ENCODE measurements around the gene RAB11FIP4.

Gene RAB11FIP4

GRCh38 chr17:31508288-31509094 lies 117.0 kb downstream of the RAB11FIP4 start:
- DNase-seq, result peak; percentile 84

- DNase-seq, result no peak
Observed at GRCh38 chr17:31509095-31509804, 117.8 kb downstream of the RAB11FIP4 start.

- DNase-seq, result no peak
Observed at GRCh38 chr17:31509805-31510177, 118.3 kb downstream of the RAB11FIP4 start.

- DNase-seq, result no peak
Observed at GRCh38 chr17:31510308-31511194, 119.1 kb downstream of the RAB11FIP4 start.

- DNase-seq, result no peak
Observed at GRCh38 chr17:31511195-31511578, 119.7 kb downstream of the RAB11FIP4 start.

GRCh38 chr17:31511580-31511979 lies 120.1 kb downstream of the RAB11FIP4 start:
- DNase-seq, result no peak

- no peak for DNase-seq
Observed at GRCh38 chr17:31512104-31512740, 120.7 kb downstream of the RAB11FIP4 start.

- no peak for DNase-seq
Observed at GRCh38 chr17:31512796-31513195, 121.3 kb downstream of the RAB11FIP4 start.

GRCh38 chr17:31513731-31514427 lies 122.4 kb downstream of the RAB11FIP4 start:
- no peak for DNase-seq

- no peak for DNase-seq
Observed at GRCh38 chr17:31515267-31515666, 123.8 kb downstream of the RAB11FIP4 start.

GRCh38 chr17:31517524-31517923 lies 126.0 kb downstream of the RAB11FIP4 start:
- DNase-seq, result no peak

- no peak for DNase-seq
Observed at GRCh38 chr17:31518478-31518877, 127.0 kb downstream of the RAB11FIP4 start.

GRCh38 chr17:31521632-31522283 lies 130.3 kb downstream of the RAB11FIP4 start:
- no peak for DNase-seq

- no peak for DNase-seq
Observed at GRCh38 chr17:31522284-31522931, 130.9 kb downstream of the RAB11FIP4 start.

GRCh38 chr17:31522987-31523495 lies 131.6 kb downstream of the RAB11FIP4 start:
- no peak for DNase-seq

GRCh38 chr17:31523862-31524730 lies 132.6 kb downstream of the RAB11FIP4 start:
- DNase-seq, result no peak

- DNase-seq, result peak; percentile 96
Observed at GRCh38 chr17:31524926-31525800, 133.7 kb downstream of the RAB11FIP4 start.

GRCh38 chr17:31525801-31526549 lies 134.5 kb downstream of the RAB11FIP4 start:
- DNase-seq, result no peak

Data from activated effector memory CD4-positive, alpha-beta T cell treated with anti-CD3 and anti-CD28 coated beads, Interleukin-2, amount 50 U/mL, for 16 hours (primary cell).